NT2/D1 (cell line): Measurements from ENCODE around the gene ITPKB.

ENCODE experiments used
- YY1 ChIP-seq: IDR thresholded peaks from 2 replicates; pipeline ENCODE4 v1.6.1; 2011; ENCODE audit not compliant: insufficient read length, insufficient read depth
- ZNF274 ChIP-seq: IDR thresholded peaks from 2 replicates; pipeline ENCODE4 v1.6.1; 2011; ENCODE audit warnings: mild to moderate bottlenecking, low read depth, low read length

- TF ChIP-seq ZNF274 (no peak), YY1 (no peak)
These were observed 10.6 kb downstream of the ITPKB start for GRCh38 chr1:226728448-226728847.
